ENCODE results near the gene PFDN2. TPM values are rescaled to one million over a fixed set of nuclear protein-coding genes. Genes with fewer than 3 reads are reported as not detected.
"Not testable (repeated sequence)": the region's sequence is repeated elsewhere in the genome, so short reads cannot be mapped to it uniquely, and the experiment has no call there.

Gene PFDN2
- total RNA-seq, 5 donors from 2014 or later (not counting 1 experiment from before 2014, with no cell fraction given), result 32.4 to 48.3 (median 42.1) TPM

DNA sequence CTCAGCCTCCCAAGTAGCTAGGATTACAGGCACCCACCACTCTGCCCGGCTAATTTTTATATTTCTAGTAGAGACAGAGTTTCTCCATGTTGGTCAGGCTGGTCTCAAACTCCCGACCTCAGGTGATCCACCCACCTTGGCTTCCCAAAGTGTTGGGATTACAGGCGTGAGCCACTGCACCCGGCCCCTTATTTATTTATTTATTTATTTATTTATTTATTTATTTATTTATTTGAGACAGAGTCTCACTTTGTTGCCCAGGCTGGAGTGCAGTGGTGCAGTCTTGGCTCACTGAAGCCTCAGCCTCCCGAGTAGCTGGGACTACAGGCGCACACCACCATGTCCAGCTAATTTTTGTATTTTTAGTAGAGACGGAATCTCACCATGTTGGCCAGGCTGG, 52.2 kb downstream of the PFDN2 start:
- POLR2A ChIA-PET, result interaction anchor here in 1 of 2 donors (0.6 kb wide), 1 partner anchor 291 kb away, joined by 4 read pairs; no protein-coding TSS in a partner anchor
- Mint-ChIP-seq H3K4me1 (peaks cover 76 to 85% (median 76%) of the 10 kb centered on the region in 3 donors), H3K4me3 (peak overlapping the region; percentile 43 to 100 (median 100)), H3K36me3 (peaks cover 29% of the 10 kb centered on the region), H3K27ac (peak overlapping the region; percentile 36 to 87)
- Histone ChIP-seq H3K36me3 (ENCODE audit: control insufficient read depth in 2 of 2, extremely low read depth in 1 of 2, insufficient read depth in 1 of 2, low read length in 1 of 2) (peaks cover 0 to 44% of the 10 kb centered on the region in 2 donors), H3K4me1 (ENCODE audit: control insufficient read depth in 1 of 2, extremely low read depth in 1 of 2, insufficient read depth in 2 of 2, low read length in 2 of 2) (peaks cover 36 to 81% of the 10 kb centered on the region in 2 experiments)
- H3K27me3 ChIP-seq (replicated peaks in 1 of 2; ENCODE audit: control insufficient read depth in 2 of 2, extremely low read depth in 1 of 2, insufficient read depth in 2 of 2, low read length in 1 of 2); H3K27ac ChIP-seq (ENCODE audit: low read length); DNase-seq; H3K27me3 Mint-ChIP-seq; H3K9me3 ChIP-seq; H3K4me3 ChIP-seq (ENCODE audit: control insufficient read depth in 1 of 2, extremely low read depth in 1 of 2, low read length in 1 of 2); ATAC-seq (replicated peaks in 1 of 4); H3K9me3 Mint-ChIP-seq: not testable (repeated sequence)
- 78% methylated on average over 2 of the region's 7 CpGs for WGBS (ENCODE audit: insufficient coverage)
- CTCF ChIA-PET, result interaction anchor here (0.7 to 1.4 kb wide), 3 partner anchors 20 to 32 kb away, joined by 3 read pairs; partner anchors contain the start of gene USF1 (in 1 of the 2)

DNA sequence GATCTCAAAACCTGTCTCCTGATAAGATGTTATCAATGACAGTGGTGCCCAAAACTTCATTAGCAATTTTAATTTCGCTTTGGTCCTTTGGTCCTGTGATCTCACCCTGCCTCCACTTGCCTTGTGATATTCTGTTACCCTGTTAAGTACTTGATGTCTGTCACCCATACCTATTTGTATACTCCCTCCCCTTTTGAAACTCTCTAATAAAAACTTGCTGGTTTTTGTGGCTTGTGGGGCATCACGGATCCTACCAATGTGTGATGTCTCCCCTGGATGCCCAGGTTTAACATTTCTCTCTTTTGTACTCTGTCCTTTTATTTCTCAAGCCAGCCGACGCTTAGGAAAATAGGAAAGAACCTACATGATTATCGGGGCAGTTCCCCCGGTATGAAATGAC, 53.9 kb downstream of the PFDN2 start:
- Mint-ChIP-seq H3K36me3 (peaks cover 37% of the 10 kb centered on the region), H3K4me3 (peak overlapping the region; percentile 63 to 100 (median 68)), H3K4me1 (peaks cover 82 to 90% (median 83%) of the 10 kb centered on the region in 3 donors), H3K27ac (peak overlapping the region; percentile 84)
- DNase-seq; H3K9me3 Mint-ChIP-seq; H3K9me3 ChIP-seq; POLR2A ChIA-PET; ATAC-seq (replicated peaks in 1 of 4); H3K27me3 Mint-ChIP-seq; H3K27me3 ChIP-seq (replicated peaks in 1 of 2; ENCODE audit: control insufficient read depth in 2 of 2, extremely low read depth in 1 of 2, insufficient read depth in 2 of 2, low read length in 1 of 2); H3K4me3 ChIP-seq (ENCODE audit: control insufficient read depth in 1 of 2, extremely low read depth in 1 of 2, low read length in 1 of 2); H3K27ac ChIP-seq (ENCODE audit: low read length): not testable (repeated sequence)
- 41% methylated on average over 2 of the region's 6 CpGs for WGBS (ENCODE audit: insufficient coverage)
- CTCF ChIA-PET, result interaction anchor here in 1 of 2 donors (0.7 kb wide), 2 partner anchors 245 to 818 kb away, joined by 3 to 4 read pairs; no protein-coding TSS in a partner anchor
- H3K4me1 ChIP-seq (ENCODE audit: control insufficient read depth in 1 of 2, extremely low read depth in 1 of 2, insufficient read depth in 2 of 2, low read length in 2 of 2), result peaks cover 30 to 88% of the 10 kb centered on the region in 2 experiments
- H3K36me3 ChIP-seq (ENCODE audit: control insufficient read depth in 2 of 2, extremely low read depth in 1 of 2, insufficient read depth in 1 of 2, low read length in 1 of 2), result peaks cover 6 to 57% of the 10 kb centered on the region in 2 donors

- WGBS (ENCODE audit: insufficient coverage), result no CpG with 5 or more reads among the region's 4 CpGs
- peak overlapping the region in 1 of 3 donors; percentile 47 for H3K4me3 Mint-ChIP-seq
- no peak for DNase-seq
- peaks cover 76 to 77% (median 76%) of the 10 kb centered on the region in 3 donors for H3K4me1 Mint-ChIP-seq
- ChIA-PET CTCF (interaction anchor here in 1 of 2 donors (0.9 to 1.3 kb wide), 2 partner anchors 15 to 105 kb away, joined by 3 to 5 read pairs; partner anchors contain the start of gene PPOX), POLR2A (no interaction called here)
- Histone ChIP-seq H3K9me3 (no peaks in the 10 kb centered on the region), H3K36me3 (ENCODE audit: control insufficient read depth in 2 of 2, extremely low read depth in 1 of 2, insufficient read depth in 1 of 2, low read length in 1 of 2) (peaks cover 10 to 68% of the 10 kb centered on the region in 2 donors), H3K27ac (ENCODE audit: low read length) (no peak overlapping the region), H3K4me1 (ENCODE audit: control insufficient read depth in 1 of 2, extremely low read depth in 1 of 2, insufficient read depth in 2 of 2, low read length in 2 of 2) (peaks cover 20 to 82% of the 10 kb centered on the region in 2 experiments), H3K27me3 (replicated peaks in 1 of 2; ENCODE audit: control insufficient read depth in 2 of 2, extremely low read depth in 1 of 2, insufficient read depth in 2 of 2, low read length in 1 of 2) (no peaks in the 10 kb centered on the region), H3K4me3 (ENCODE audit: control insufficient read depth in 1 of 2, extremely low read depth in 1 of 2, low read length in 1 of 2) (no peak overlapping the region)
- H3K9me3 Mint-ChIP-seq, result no peaks in the 10 kb centered on the region
- peak overlapping the region; percentile 28 to 63 for H3K27ac Mint-ChIP-seq
- H3K36me3 Mint-ChIP-seq, result peaks cover 42% of the 10 kb centered on the region
- no peaks in the 10 kb centered on the region for H3K27me3 Mint-ChIP-seq
- no peak for ATAC-seq (replicated peaks in 1 of 4)
Measured at GRCh38 chr1:161061419-161061818, 56.4 kb downstream of the PFDN2 start.

DNA sequence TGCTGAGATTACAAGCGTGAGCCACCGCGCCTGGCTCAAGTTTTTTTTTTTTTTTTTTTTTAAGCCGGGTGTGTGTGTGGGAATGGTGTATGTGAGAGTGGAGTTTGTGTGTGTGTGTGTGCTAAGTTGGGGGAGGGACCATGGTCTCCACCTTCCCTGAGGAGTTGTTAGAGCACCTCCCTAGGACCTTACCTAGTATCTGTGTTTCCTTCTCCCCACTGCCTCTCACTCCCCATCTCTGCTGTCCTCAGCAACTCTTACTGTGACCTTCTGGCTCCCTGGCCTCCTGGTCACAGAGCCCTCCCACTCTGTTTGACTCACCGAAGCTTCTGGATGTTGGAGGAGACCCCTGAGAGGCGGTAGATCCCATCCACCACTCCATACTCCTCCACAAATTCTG, 58.5 kb downstream of the PFDN2 start:
- ATAC-seq (replicated peaks in 1 of 4) (no peak), DNase-seq (no peak)
- Histone ChIP-seq H3K9me3 (no peaks in the 10 kb centered on the region), H3K27me3 (replicated peaks in 1 of 2; ENCODE audit: control insufficient read depth in 2 of 2, extremely low read depth in 1 of 2, insufficient read depth in 2 of 2, low read length in 1 of 2) (no peaks in the 10 kb centered on the region), H3K36me3 (ENCODE audit: control insufficient read depth in 2 of 2, extremely low read depth in 1 of 2, insufficient read depth in 1 of 2, low read length in 1 of 2) (peaks cover 16 to 78% of the 10 kb centered on the region in 2 donors), H3K4me3 (ENCODE audit: control insufficient read depth in 1 of 2, extremely low read depth in 1 of 2, low read length in 1 of 2) (no peak overlapping the region), H3K4me1 (ENCODE audit: control insufficient read depth in 1 of 2, extremely low read depth in 1 of 2, insufficient read depth in 2 of 2, low read length in 2 of 2) (peaks cover 10 to 69% of the 10 kb centered on the region in 2 experiments), H3K27ac (ENCODE audit: low read length) (no peak overlapping the region)
- POLR2A ChIA-PET, result interaction anchor here in 1 of 2 donors (0.6 to 1.8 kb wide), 3 partner anchors 11 to 57 kb away, joined by 3 to 8 read pairs (median 4); partner anchors contain the start of genes ARHGAP30 and USF1
- no CpG with 5 or more reads among the region's 6 CpGs for WGBS (ENCODE audit: insufficient coverage)
- Mint-ChIP-seq H3K27ac (peak overlapping the region; percentile 34 to 73), H3K27me3 (no peaks in the 10 kb centered on the region), H3K4me3 (peak overlapping the region in 1 of 3 donors; percentile 25), H3K4me1 (peaks cover 62 to 65% (median 65%) of the 10 kb centered on the region in 3 donors), H3K36me3 (peaks cover 43% of the 10 kb centered on the region), H3K9me3 (no peaks in the 10 kb centered on the region)
- CTCF ChIA-PET, result interaction anchor here in 1 of 2 donors (0.6 kb wide), 1 partner anchor 166 kb away, joined by 7 read pairs; no protein-coding TSS in a partner anchor

DNA sequence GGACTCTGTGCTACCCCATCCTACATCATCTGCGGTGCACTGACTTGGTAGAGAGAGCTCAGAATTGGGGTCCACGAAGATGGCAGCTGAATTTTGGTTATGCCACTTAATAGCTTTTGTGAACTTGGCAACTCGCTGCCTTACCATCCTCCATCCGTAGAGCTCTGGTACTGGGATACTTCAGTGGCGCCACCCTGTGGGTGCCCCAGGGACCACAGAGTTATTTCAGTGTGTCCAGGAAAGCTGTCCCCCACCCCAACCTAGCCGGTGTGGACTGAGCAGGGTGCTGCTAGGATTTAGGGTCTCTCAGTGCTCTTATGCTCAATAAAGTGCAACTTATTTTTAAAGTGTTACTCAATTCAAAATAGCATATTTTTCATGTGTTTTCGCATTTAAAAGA, 63.0 kb downstream of the PFDN2 start:
- WGBS (ENCODE audit: insufficient coverage), result 90% methylated on average over 5 of the region's 7 CpGs
- Mint-ChIP-seq H3K4me3 (no peak overlapping the region), H3K4me1 (peaks cover 30 to 37% (median 37%) of the 10 kb centered on the region in 3 donors), H3K27ac (no peak overlapping the region), H3K36me3 (peaks cover 52% of the 10 kb centered on the region), H3K9me3 (no peaks in the 10 kb centered on the region), H3K27me3 (no peaks in the 10 kb centered on the region)
- no peak overlapping the region for H3K4me3 ChIP-seq (ENCODE audit: control insufficient read depth in 1 of 2, extremely low read depth in 1 of 2, low read length in 1 of 2)
- H3K9me3 ChIP-seq, result no peaks in the 10 kb centered on the region
- CTCF ChIA-PET, result interaction anchor here in 1 of 2 donors (0.6 to 0.9 kb wide), 4 partner anchors 10 to 43 kb away, joined by 3 to 4 read pairs (median 4); partner anchors contain the start of gene TSTD1
- H3K36me3 ChIP-seq (ENCODE audit: control insufficient read depth in 2 of 2, extremely low read depth in 1 of 2, insufficient read depth in 1 of 2, low read length in 1 of 2), result peaks cover 40 to 88% of the 10 kb centered on the region in 2 donors
- no peak overlapping the region for H3K27ac ChIP-seq (ENCODE audit: low read length)
- no peaks in the 10 kb centered on the region for H3K27me3 ChIP-seq (replicated peaks in 1 of 2; ENCODE audit: control insufficient read depth in 2 of 2, extremely low read depth in 1 of 2, insufficient read depth in 2 of 2, low read length in 1 of 2)
- ATAC-seq (replicated peaks in 1 of 4) (no peak), DNase-seq (no peak)
- POLR2A ChIA-PET, result no interaction called here
- peaks cover under 1 to 49% of the 10 kb centered on the region in 2 experiments for H3K4me1 ChIP-seq (ENCODE audit: control insufficient read depth in 1 of 2, extremely low read depth in 1 of 2, insufficient read depth in 2 of 2, low read length in 2 of 2)

GRCh38 chr1:161054232-161054631, 63.6 kb downstream of the PFDN2 start:
- peaks cover 52% of the 10 kb centered on the region for H3K36me3 Mint-ChIP-seq

More at GRCh38 chr1:161054232-161054631, 63.6 kb downstream of the PFDN2 start:
- H3K27me3 Mint-ChIP-seq, result no peaks in the 10 kb centered on the region
- DNase-seq, result no peak
- no peak overlapping the region for H3K27ac ChIP-seq (ENCODE audit: low read length)
- no peaks in the 10 kb centered on the region for H3K27me3 ChIP-seq (replicated peaks in 1 of 2; ENCODE audit: control insufficient read depth in 2 of 2, extremely low read depth in 1 of 2, insufficient read depth in 2 of 2, low read length in 1 of 2)
- no peaks in the 10 kb centered on the region for H3K9me3 Mint-ChIP-seq
- no peak overlapping the region for H3K4me3 ChIP-seq (ENCODE audit: control insufficient read depth in 1 of 2, extremely low read depth in 1 of 2, low read length in 1 of 2)
- H3K9me3 ChIP-seq, result no peaks in the 10 kb centered on the region
- 96% methylated on average over 4 of the region's 4 CpGs for WGBS (ENCODE audit: insufficient coverage)
- peak overlapping the region in 1 of 2 donors; percentile 63 for H3K27ac Mint-ChIP-seq
- POLR2A ChIA-PET, result interaction anchor here in 1 of 2 donors (1.0 kb wide), 1 partner anchor 10 kb away, joined by 5 read pairs; no protein-coding TSS in a partner anchor
- peaks cover 24 to 31% (median 31%) of the 10 kb centered on the region in 3 donors for H3K4me1 Mint-ChIP-seq
- no peak overlapping the region for H3K4me3 Mint-ChIP-seq
- CTCF ChIA-PET, result interaction anchor here (0.6 to 0.9 kb wide), 4 partner anchors 10 to 176 kb away, joined by 3 to 4 read pairs (median 4); partner anchors contain the start of gene TSTD1 (in 1 of the 2)
- peaks cover 35 to 88% of the 10 kb centered on the region in 2 donors for H3K36me3 ChIP-seq (ENCODE audit: control insufficient read depth in 2 of 2, extremely low read depth in 1 of 2, insufficient read depth in 1 of 2, low read length in 1 of 2)
- ATAC-seq (replicated peaks in 1 of 4), result no peak
- H3K4me1 ChIP-seq (ENCODE audit: control insufficient read depth in 1 of 2, extremely low read depth in 1 of 2, insufficient read depth in 2 of 2, low read length in 2 of 2), result peaks cover 0 to 43% of the 10 kb centered on the region in 2 experiments

Data from T-cell (primary cell).